ENCODE data around the gene CNTN3. TPM values are rescaled to one million over a fixed set of nuclear protein-coding genes. Genes with fewer than 3 reads are reported as not detected.

CNTN3 gene
- total RNA-seq, 2 experiments from 2014 or later: not detected

DNA sequence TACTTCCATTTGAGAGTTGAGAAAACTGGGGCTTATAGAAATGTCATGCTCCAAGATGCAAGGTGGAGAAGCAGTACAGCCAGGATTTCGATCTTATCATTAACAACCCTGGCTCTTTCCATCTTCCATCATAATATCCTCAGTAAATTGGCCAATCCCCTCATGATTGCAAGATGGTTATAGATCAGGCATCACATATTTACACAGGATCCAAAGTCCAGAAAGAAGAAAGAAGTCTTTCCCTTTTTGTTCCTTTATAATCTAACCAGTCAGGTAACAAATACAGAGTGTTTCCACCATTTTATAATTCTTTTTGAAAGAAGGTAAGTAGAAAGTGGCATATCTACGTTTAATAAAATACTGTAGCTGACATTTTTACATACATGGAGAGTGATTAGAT lies 29.7 kb downstream of the CNTN3 start:
- intact Hi-C loops (cut with micrococcal nuclease): no loop called here
- no peak overlapping the region for H3K4me3 Mint-ChIP-seq
- ChIA-PET CTCF (no interaction called here), POLR2A (no interaction called here)
- H3K4me1 Mint-ChIP-seq (ENCODE audit: low read depth): no peaks in the 10 kb centered on the region
- DNase-seq (no peak), ATAC-seq (no peak)
- no peak overlapping the region for H3K27ac Mint-ChIP-seq
- H3K9me3 Mint-ChIP-seq: peaks cover 9% of the 10 kb centered on the region
- H3K27me3 Mint-ChIP-seq: no peaks in the 10 kb centered on the region
- H3K36me3 Mint-ChIP-seq (ENCODE audit: low read depth): no peaks in the 10 kb centered on the region
- TF ChIP-seq, protein P1, sequence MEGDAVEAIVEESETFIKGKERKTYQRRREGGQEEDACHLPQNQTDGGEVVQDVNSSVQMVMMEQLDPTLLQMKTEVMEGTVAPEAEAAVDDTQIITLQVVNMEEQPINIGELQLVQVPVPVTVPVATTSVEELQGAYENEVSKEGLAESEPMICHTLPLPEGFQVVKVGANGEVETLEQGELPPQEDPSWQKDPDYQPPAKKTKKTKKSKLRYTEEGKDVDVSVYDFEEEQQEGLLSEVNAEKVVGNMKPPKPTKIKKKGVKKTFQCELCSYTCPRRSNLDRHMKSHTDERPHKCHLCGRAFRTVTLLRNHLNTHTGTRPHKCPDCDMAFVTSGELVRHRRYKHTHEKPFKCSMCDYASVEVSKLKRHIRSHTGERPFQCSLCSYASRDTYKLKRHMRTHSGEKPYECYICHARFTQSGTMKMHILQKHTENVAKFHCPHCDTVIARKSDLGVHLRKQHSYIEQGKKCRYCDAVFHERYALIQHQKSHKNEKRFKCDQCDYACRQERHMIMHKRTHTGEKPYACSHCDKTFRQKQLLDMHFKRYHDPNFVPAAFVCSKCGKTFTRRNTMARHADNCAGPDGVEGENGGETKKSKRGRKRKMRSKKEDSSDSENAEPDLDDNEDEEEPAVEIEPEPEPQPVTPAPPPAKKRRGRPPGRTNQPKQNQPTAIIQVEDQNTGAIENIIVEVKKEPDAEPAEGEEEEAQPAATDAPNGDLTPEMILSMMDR (IDR thresholded peaks at IDR 0.05): no peak

DNA sequence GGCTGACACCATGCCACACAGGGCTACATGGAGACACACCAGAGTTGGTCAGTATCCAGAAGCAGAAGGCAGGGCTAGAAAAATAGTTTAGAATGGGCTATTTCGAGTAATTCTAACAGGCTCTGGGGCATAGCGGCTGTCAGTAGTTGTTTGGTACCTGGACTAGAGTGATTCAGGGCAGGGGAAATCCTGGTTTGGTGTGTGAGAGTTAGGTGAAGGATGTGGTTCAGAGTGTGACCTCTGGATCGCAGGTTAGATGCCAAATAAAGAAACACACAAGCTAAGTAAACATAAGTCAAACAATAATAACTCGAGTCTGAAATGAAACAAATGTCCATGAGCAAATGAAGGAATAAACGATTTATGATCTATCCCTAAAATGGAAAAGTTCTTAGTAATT lies 31.5 kb downstream of the CNTN3 start:
- intact Hi-C loops (cut with micrococcal nuclease): no loop called here
- no peak for DNase-seq
- peaks cover 9% of the 10 kb centered on the region for H3K9me3 Mint-ChIP-seq
- no peak overlapping the region for H3K4me3 Mint-ChIP-seq
- no peak for ATAC-seq
- H3K36me3 Mint-ChIP-seq (ENCODE audit: low read depth): no peaks in the 10 kb centered on the region
- ChIA-PET POLR2A (no interaction called here), CTCF (no interaction called here)
- H3K4me1 Mint-ChIP-seq (ENCODE audit: low read depth): no peaks in the 10 kb centered on the region
- no peaks in the 10 kb centered on the region for H3K27me3 Mint-ChIP-seq
- no peak overlapping the region for H3K27ac Mint-ChIP-seq
- TF ChIP-seq, protein P1 (IDR thresholded peaks at IDR 0.05): no peak

DNA sequence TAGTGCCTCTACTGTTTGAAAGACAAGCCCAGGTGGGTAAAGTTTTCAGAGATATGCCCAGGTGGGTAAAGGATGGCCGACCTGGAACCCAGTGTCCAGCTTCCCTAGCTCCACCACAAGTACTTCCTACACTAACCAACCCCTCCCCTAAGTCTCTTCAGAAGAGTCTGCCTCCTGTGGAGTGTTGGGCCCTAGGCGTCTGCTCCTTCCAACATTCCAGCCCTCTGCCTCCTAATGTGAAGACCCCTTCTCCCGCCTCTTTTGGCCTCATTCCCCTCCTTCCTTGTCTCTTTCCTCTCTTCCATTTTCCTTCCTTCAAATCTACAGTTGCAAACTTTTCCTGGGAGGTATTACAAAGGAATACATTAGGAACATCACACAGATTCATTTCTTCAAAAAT lies 38.6 kb downstream of the CNTN3 start:
- Mint-ChIP-seq H3K4me1 (ENCODE audit: low read depth) (no peaks in the 10 kb centered on the region), H3K9me3 (peaks cover 9% of the 10 kb centered on the region), H3K27ac (no peak overlapping the region), H3K27me3 (no peaks in the 10 kb centered on the region), H3K36me3 (ENCODE audit: low read depth) (no peaks in the 10 kb centered on the region), H3K4me3 (no peak overlapping the region)
- DNase-seq (no peak), ATAC-seq (no peak)
- ChIA-PET POLR2A (no interaction called here), CTCF (no interaction called here)
- intact Hi-C loops (cut with micrococcal nuclease): no loop called here
- TF ChIP-seq, protein P1 (IDR thresholded peaks at IDR 0.05): no peak

DNA sequence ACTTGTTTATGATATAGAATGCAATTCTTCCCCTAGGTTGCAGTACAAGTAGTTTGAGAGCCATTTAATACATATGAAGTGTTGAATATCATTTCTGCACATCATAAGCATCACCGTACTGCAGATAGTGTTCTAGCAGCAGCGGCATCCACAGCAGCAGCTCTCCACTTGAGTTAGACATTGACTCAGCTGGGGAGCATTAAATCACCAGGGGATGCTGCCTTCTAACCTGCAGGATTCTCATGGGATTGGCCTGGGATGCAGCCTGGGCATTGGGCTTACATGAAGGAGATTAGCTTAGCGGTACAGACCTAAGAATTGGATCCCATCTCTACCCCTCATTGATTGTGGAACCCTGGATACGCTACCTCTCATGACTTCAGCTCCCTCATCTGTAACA lies 43.3 kb downstream of the CNTN3 start:
- Mint-ChIP-seq H3K4me1 (ENCODE audit: low read depth) (no peaks in the 10 kb centered on the region), H3K9me3 (peaks cover 13% of the 10 kb centered on the region), H3K4me3 (no peak overlapping the region), H3K27me3 (no peaks in the 10 kb centered on the region), H3K36me3 (ENCODE audit: low read depth) (no peaks in the 10 kb centered on the region), H3K27ac (no peak overlapping the region)
- TF ChIP-seq, protein P1 (IDR thresholded peaks at IDR 0.05): no peak
- DNase-seq: no peak
- ChIA-PET CTCF (no interaction called here), POLR2A (no interaction called here)
- intact Hi-C loops (cut with micrococcal nuclease): no loop called here
- no peak for ATAC-seq

Measured in activated CD8-positive, alpha-beta T cell treated with anti-CD3 and anti-CD28 coated beads for 36 hours (primary cell).